Coronary artery (tissue), 2 donors: ENCODE results near the gene PRDX4.
"Not testable (repeated sequence)": the region's sequence is repeated elsewhere in the genome, so short reads cannot be mapped to it uniquely, and the experiment has no call there.

Experiments used
- DNase-seq: peaks from one replicate; pipeline ENCODE4 v3.0.0-alpha.2; 2017; ENCODE audit warnings: low spot score
- H3K27ac ChIP-seq, 2 donors: fragments of 200-600 bp; sonication (generic); one replicate each; pipeline ENCODE4 v1.5.1; 2016 to 2019
- H3K4me3 ChIP-seq: fragments of 200-600 bp; sonication (generic); 2 replicates; pipeline ENCODE4 v1.5.1; 2016; ENCODE audit warnings: mild to moderate bottlenecking, moderate library complexity
- CTCF ChIP-seq: fragments of 200-600 bp; sonication (generic); IDR thresholded peaks from one replicate; pipeline ENCODE4 v1.5.1; 2019; ENCODE audit warnings: antibody characterized with exemption

The PRDX4 gene

GRCh38 chrX:23670528-23670927, 3.2 kb downstream of the PRDX4 start:
- TF ChIP-seq CTCF: no peak
- DNase-seq: no peak
- no peak overlapping the region for H3K27ac ChIP-seq
- no peak overlapping the region for H3K4me3 ChIP-seq

GRCh38 chrX:23673108-23673507, 5.8 kb downstream of the PRDX4 start:
- no peak overlapping the region for H3K4me3 ChIP-seq
- DNase-seq: no peak
- no peak overlapping the region for H3K27ac ChIP-seq
- no peak for TF ChIP-seq CTCF

GRCh38 chrX:23676486-23676885, 9.2 kb downstream of the PRDX4 start:
- H3K27ac ChIP-seq, DNase-seq, H3K4me3 ChIP-seq: not testable (repeated sequence)

GRCh38 chrX:23692166-23692565, 24.9 kb downstream of the PRDX4 start:
- DNase-seq: no peak
- no peak for TF ChIP-seq CTCF
- Histone ChIP-seq H3K4me3 (no peak overlapping the region), H3K27ac (no peak overlapping the region)

GRCh38 chrX:23694606-23695005, 27.3 kb downstream of the PRDX4 start:
- no peak for TF ChIP-seq CTCF
- Histone ChIP-seq H3K4me3 (no peak overlapping the region), H3K27ac (no peak overlapping the region)
- DNase-seq: no peak

- DNase-seq: no peak
- H3K4me3 ChIP-seq: no peak overlapping the region
- no peak for TF ChIP-seq CTCF
- H3K27ac ChIP-seq: no peak overlapping the region
Observed at GRCh38 chrX:23699636-23700194, 32.4 kb downstream of the PRDX4 start.

- no peak for TF ChIP-seq CTCF
Observed at GRCh38 chrX:23704673-23705206, 37.4 kb downstream of the PRDX4 start.

More at GRCh38 chrX:23704673-23705206, 37.4 kb downstream of the PRDX4 start:
- Histone ChIP-seq H3K27ac (no peak overlapping the region), H3K4me3 (no peak overlapping the region)
- no peak for DNase-seq
